Muscle of arm (tissue), 12 donors: Measurements from ENCODE around the gene ABHD16A. TPM values are rescaled to one million over a fixed set of nuclear protein-coding genes. Genes with fewer than 3 reads are reported as not detected.
A peak's percentile ranks its signal among the peaks of the same experiment; 100 is the strongest.

Experiments
- DNase-seq: peaks from one replicate; pipeline ENCODE4 v3.0.0-alpha.2; 2013
- polyA plus RNA-seq, 12 donors: library from polyadenylated mRNA; unstranded; fragments of 120-200 nt; gene quantifications; one replicate each; pipeline ENCODE4 v1.2.1, GENCODE V29; 2013; ENCODE audit not compliant: insufficient read length in 12 of 12

The ABHD16A gene
- polyA plus RNA-seq, 12 donors: 35.4 to 54.1 (median 43.1) TPM; not detected in 1

DNA sequence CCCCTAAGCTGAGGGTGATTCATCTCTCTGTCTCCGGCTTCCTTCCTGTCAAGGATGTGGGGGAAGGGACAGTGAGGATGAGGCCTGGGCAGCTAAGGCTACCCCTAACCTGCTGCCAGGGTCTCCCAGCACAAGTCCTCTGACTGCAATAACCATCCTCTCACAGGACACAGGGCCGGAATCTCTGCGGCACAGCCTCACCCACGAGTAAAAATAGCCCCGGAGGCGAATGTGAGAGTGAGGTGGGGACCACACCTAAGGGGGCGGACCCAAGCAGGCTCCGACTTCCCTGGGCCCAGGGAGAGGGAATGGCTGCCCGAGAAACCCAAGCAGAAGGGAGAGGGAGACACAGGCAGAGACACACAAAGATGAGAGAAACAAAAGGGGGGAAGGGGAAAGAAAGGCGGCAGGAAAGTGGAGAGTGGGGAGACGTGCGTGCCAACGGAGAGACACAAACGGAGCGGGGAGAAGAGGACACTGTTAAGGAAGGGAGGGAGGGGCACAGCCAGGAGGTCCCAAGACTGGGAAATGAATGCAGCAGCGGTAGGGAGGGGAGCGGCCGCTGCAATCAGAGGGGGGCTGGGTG, 31.8 kb upstream of the ABHD16A start:
- peak; percentile 41 for DNase-seq

DNA sequence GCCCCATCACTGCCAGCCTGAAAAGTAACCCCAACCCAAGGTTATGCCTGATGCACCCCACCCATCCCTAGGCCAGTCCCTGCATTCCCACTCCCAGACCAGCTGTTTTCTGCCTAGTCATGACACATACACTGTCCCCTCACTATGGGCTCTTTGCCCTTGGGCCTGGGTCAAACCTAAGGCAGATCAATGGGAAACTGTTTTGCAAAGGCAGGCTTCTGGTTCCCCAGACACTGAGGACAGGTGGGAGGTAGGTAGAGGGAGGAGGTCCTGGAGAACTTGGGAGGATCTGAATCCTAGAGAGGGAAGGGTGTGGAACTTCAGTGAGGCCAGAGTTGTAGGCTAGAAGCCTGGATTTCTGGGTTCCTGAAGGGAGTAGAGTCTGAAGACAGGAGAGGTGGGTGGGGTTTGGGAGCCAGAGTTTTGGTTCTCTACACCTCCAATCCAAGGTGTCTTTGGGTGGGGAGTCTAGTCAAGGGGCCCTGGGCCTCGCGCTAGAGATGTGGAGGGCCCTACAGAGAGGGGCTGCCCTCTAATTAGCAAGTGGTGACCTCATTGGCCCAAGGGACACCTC, 31.2 kb upstream of the ABHD16A start:
- no peak for DNase-seq

DNA sequence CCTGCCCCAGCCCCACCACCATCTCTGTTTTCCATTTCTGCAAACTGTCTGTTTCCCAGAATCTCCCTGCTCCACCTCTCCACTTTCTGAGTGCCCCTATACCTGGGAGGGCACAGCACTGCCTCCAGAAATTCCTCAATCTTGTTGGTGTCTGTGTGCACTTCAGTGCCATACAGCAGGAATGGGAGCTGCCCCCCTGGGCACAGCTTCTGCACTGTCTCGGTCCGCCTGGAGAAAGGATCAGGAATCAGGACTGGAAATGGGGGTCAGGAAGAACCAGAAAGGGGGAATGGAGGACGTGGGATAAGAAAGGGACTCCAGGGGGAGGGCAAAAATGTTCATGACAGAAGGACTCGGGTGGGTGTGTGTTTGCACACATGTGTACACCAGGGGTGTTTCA, 30.6 kb upstream of the ABHD16A start:
- no peak for DNase-seq

DNA sequence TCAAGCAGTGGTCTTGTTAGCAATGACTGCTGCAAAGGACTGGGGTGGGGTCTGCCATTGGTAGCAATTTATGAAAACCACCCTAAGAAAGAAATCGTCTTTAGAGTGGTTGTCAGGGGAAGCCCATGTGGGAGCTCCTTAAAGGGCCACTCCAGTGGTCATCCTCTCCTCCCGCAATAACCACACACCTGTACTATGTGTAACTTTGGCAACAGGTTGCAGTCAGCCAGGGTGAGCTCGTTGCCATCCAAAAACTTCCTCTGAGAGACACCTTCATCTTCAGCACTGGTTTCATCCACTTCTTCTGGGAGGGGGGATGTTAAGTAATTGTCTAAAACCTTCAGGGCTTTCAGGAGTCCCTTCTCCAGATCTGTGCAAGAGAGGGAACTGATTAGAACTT, 28.9 kb upstream of the ABHD16A start:
- DNase-seq: no peak

DNA sequence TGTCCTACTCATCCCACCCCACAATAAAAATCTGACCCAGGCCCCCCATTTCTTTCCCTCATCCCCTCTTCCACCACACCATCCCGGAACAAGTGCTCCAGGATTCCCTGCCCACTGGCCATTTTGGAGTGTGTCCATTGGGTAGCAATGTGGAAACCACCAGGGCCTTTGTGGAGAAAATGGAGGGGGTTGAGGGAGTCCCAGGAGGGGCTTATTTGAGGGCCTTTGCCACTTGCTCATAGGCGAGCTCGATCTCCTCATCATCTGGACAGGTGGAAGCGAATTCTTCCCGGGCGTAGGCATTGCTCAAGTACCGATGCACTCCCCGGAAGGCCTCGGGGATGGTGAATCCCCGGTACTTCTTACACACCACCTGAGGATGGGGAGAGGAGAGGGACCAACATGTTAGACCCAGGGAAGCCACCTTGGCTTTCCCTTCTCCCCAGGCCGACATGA, 27.5 kb upstream of the ABHD16A start:
- DNase-seq: no peak

DNA sequence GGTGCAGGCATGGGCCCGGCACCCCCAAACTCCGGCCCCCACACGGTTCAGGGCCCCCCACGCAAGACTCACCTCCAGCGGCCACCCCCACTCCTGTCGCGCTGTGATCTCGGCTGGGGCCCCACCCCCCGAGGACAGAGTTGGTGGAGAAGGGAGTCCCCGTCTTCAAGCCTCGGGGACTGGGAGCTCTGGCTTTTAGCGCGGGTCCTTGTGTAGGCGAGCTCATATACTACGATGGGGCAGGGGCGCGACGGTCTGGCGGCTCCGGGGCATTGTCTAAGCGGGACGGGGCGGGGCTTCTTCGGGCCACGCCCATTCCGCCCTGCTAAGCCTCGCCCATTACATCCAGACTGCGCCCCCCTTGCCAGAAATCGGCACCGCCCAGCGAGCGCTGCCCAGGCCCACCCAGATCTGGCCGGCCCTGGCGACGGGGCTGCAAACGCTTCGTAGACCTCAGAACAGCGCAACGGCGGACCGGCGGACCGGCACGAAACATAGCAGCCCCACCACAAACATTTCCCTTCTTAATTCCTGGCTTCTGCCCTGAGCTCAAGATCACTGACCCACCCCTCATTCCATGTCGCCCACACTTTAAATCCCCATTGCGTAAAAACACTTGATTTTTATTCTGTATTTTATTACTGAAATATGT, 27.0 kb upstream of the ABHD16A start:
- DNase-seq: peak; percentile 96

DNA sequence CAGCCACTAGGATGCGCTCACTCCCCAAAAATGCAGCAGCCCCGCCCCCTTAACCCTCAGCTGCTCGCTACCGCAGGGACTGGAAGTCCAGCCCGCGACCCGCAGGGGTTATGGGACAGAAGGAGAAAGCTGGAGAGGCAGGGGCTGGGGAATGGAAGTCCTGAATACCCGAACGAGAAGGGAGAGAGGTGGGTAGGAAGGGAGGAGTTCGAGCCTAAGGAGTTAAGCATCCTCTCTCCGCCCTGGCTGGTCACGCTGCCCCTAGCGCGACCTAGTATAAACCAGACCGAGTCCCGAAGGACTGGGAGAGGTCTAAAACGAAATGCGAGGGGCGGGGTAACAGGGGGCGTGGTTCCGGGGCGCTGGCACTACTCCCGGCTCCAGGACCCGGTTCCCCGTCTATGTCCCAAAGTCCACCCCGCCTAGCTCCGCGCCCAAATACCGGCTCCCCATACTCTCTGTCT, 26.4 kb upstream of the ABHD16A start:
- DNase-seq: peak; percentile 94

DNA sequence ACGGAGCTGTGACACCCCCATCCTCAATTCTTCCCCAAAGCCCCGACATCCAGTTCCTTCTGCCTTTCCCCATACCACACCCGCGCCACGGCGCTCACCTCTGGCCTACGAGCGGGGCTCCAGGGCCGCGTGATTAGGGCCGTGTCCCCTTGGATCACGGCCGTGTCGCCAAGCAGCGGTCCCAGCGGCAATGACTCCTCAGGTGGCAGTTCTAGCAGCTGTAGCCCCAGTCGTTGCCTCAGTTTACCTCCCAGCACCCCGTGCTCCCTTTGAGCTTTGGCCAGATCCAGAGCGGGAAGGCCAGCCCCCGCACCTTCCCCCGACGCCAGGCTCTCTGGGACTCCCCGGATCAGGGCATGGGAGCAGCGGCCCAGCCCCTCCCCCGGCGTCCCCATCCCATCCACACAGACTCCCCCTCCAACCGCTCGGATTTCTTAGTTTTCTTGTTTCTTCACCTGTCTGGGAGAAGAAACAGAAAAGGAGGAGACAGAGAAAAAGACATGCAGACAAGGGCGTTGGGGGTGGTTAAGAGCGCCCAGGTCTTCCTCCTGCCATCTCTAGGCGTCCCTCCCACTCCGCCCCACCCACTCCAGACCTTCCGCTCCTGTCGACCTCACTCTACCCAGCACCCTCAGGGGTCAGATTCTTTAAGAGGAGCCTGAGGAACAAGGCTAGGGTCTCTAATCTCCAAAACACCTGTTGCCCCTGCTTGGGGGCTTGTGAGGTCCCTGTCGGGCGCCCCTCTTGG, 25.8 kb upstream of the ABHD16A start, which contains the start of gene DDAH2:
Gene DDAH2 (minus strand): TSS at position 533 of the 748 bp plus-strand sequence. CDS start 138 bp downstream, at position 395.
- DNase-seq: no peak

DNA sequence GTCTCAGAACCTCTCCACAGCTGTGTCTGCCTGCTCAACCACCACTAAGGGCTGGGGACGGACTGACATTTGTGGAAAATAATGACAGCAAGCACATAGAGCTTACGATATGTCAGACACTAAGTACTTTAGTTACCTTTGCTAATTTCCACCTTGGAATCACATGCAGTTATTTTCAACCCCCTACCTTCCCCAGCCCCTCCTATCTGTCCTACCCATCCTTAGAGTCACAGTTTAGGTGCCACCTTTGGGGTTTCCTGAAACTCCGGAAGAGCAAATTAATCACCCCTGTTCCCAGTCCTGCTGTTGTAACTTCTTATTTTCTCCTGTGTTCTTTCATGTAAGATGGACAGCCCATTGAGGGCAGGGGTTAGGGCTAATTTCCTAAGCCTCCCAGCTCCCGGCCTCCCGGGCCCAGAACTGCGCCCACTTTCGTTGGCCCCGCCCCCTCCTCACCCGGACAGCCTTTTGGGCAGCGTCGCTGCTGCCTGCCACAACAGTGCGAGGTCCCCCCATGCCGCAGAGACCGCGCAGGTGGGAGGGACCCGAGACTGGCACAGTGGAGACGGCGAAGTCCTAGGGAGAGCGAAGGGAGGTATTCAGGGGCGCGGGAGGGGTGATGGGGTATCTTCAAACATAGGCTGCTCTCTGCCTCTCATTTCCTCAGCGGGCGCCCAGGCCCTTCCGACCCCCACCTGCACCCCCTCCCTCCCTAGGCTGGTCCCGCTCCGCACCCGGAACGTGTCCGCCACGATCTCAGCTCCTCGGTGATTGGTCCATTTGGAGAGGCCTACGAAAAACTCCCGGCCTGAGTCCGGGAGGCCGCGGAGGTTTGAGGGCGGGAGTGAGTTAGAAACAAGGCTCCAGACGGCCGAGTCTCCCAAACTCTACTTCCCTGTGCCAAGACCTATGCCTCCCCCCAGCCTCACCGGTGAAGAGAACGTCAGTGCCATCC, 24.9 kb upstream of the ABHD16A start:
- DNase-seq: no peak

DNA sequence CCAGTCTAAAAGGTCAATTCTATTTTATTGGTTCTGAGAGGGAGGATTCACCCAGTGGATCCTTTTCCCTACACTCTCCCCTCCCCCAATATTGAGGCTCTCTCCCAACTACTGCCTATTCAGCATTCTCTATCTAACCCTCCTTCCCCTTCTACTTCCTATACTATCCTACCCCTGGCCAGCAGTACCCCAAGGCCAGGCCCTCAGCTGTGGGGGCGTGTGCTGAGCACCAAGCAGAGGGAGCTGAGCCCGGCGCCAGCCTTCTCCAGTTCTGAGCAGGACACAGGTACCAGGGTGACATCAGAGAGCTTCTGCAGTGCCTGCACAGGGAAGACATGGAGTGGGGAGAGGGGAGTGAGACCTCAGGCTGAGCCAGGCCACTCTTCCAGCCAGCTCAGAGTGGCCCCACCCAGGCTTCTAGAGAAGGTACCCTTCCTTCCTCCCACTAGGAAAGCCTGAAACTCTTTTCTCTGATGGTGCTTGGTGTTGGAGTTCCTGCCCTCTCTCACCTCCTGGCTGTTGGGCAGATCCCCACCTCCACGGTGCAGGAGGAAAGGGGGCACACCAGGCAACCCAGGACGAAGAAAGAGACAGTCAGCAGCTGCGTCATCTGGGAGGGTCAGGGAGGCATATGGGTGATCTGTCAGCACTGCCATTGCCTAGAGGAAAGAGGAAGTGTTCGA, 24.1 kb upstream of the ABHD16A start:
- DNase-seq: no peak

DNA sequence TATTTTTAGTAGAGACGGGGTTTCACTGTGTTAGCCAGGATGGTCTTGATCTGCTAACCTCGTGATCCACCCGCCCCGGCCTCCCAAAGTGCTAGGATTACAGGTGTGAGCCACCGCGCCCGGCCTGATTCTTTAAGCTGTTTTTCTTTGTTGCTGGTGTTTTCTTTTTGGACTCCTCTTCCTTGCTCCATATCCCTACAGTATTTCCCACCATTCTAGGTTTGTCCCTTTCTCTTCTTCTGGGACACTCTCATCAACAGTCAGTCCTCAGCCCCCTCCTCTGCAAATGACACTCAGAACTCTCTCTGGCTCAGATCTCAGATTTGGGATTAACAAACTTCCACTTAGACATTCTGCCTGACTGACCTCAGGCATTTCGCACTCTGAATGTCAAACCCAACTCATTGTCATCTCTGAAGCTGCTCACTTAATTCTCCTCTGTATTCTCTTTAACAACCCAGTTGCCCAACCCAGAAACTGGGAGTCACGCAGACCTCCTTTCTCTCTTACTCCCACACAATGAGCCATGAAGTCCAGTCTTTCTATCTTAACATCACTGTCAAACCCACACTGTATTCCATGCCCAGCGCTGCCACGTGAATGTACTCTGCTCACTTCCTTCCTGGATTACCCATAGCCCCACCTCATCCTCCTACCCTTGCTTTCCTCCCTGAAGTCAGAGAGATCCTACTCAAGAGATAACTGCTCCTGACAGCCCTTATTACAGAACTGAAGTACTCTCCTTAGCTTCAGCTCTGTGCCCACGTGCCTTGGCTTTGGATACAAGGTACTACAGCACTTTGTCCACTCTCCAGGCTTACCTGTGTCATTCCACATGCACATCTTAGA, 22.6 kb upstream of the ABHD16A start:
- no peak for DNase-seq

DNA sequence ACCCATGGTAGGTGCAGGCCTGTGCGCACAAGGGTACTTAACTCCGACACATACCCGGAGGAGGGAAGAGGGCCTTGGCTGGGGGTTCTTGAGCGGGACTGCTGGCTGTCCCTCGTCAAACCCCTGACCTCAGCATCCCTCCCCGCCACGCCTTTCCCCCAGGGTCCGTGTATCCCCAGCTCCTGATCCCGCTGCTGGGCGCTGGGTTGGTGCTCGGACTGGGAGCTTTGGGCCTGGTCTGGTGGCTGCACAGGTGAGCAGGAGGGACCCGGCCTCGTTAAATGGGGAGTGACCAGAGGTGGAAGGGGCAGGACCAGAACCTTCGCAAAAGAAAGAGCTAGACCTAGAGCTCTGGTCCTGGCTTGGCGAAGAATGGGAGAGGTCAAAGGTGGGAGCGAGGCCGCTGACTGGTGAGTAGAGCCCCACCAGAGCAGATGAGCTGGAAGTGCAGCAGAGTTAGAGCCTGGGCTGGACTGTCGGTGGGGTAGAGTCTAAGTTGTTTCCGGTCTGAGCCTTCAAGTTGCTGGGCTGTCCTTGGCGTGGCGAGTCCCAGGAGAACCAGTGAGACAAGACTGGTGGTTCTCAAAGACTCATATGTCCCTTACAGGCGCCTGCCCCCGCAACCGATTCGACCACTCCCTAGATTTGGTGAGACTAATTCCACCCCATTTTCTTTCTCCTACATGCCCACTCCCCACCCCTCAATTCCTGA, 21.0 kb upstream of the ABHD16A start:
- no peak for DNase-seq

DNA sequence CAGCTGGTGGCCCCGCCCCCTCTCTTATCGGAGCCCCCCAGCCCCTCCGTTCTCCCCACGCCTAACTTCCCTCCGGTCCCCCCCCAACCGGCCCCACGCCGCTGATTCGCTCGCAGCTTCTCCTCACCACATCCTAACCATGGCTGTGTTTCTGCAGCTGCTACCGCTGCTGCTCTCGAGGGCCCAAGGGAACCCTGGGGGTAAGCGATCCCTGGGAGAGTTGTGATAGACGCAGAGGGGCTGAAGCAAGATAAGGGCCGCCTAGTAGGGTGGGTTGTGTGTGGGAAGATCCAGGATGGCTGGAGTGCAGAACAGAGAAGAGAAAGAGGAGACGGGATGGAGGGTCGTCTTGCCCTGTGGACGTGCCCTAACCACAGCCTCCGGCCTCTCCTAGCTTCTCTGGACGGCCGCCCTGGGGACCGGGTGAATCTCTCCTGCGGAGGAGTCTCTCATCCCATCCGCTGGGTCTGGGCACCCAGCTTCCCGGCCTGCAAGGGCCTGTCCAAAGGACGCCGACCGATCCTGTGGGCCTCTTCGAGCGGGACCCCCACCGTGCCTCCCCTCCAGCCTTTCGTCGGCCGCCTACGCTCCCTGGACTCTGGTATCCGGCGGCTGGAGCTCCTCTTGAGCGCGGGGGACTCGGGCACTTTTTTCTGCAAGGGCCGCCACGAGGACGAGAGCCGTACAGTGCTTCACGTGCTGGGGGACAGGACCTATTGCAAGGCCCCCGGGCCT, 20.3 kb upstream of the ABHD16A start, which contains the start of gene MPIG6B:
Gene MPIG6B (plus strand): TSS at position 129 of the 735 bp plus-strand sequence. CDS start 11 bp downstream, at position 140.
- DNase-seq: no peak

DNA sequence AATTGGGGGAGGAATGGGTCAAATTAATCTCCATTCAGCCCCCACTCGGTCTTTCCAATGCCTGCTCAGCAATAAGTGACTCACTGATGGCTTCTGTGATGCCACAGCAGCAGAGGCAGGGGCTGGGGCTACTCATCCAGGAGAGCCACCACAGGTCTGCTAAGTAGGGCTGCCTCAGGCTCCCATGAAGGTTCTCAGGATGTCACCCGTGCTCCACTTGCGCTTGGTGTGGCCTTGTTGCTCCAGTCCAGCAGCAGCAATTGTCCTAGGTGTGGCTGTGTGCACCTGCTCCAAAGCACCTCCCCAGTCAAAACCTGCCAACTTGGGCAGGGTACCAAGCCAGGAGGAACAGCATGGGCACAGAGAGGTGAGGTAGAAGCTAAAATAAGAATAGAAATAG, 19.0 kb upstream of the ABHD16A start:
- no peak for DNase-seq

DNA sequence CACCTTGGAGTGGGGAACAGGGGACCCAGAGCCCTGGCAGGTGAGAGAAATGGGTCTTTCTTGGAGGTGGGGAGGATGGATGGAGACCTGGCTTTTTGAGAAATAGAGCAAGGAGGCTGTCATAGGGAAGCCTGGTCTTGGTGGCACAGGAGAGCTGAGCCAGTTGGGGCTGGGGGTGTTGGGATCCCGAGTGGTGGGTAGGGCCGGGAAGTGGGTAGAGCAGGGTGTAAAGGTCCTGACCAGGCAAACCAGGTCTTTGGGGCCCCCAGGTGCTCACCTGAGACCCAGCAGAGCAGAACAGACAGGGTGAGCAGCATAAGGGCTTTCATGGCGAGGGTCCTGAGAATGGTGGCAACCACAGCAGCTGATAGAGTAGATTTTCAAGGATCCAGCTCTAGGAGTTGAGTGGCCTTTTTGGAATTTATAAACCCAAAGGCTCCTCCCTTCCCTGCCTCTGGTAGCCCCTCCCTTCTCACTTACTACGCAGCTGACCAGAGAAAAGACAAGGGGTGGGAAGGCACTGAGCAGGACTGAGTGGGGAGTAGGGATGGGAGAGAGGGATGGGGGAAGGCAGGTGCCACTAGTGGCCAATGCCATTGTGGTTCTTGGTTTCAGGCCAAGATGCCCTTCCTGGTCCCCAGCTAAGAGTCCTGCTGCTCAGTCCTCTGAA, 18.4 kb upstream of the ABHD16A start, which contains the start of gene LY6G6C:
Gene LY6G6C (minus strand): TSS at position 396 of the 670 bp plus-strand sequence. CDS start 67 bp downstream, at position 329.
- no peak for DNase-seq

DNA sequence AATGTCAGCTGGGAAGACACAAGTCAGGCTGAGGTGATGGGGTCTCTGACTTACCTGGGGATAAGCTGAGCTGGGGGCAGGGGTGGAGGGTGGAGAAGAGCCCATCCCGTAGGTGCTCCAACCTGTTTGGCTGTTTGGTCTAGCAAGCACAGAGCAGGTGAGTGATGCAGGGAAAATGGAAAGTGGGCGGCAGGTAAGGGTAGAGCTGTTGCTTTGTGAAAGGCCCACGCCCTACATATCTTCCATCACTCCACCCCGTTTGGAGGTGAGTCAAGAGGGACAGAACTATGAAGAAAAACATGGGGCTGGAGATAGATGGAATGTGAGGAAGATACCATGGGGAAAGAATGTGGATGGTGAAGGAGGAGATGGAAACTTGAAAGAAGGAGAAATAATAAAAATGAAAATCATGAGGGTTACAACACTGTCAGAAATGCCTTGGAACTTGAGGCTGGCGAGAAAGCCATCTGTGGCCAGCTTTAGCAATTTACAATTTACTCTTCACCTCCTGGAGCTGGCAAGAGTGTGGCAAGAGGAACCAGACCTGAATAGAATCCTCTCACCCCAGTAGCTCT, 17.2 kb upstream of the ABHD16A start:
- no peak for DNase-seq

DNA sequence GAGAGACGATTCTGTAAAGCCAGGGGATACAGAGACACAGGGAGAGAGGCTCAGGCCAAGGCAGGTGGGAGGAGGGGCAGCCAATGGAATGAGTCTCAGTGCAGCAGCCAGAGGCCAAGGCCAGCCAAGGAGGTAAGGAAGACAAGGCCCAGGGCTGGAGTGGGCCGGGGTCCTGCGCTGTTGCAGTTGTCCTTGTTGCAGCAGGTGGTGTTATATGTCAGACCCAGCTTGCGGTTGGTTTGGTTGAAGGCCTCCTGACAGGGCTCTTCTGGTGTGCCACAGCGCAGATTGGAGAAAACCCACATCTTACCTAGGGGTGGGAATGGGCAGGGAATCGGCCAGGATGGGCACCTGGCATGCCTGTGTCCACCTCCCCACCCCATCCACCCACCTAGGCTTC, 15.9 kb upstream of the ABHD16A start:
- DNase-seq: no peak
